GM18517 (cell line): Measurements from ENCODE around the gene CACNA1C.
"Not testable (repeated sequence)": the region's sequence is repeated elsewhere in the genome, so short reads cannot be mapped to it uniquely, and the experiment has no call there.

Source experiments
- ATAC-seq: cut with Tn5 transposase; IDR thresholded peaks from one replicate; pipeline ENCODE4 v1.9.1; 2021; ENCODE audit warnings: mild to moderate bottlenecking, moderate library complexity; ENCODE audit not compliant: unreplicated experiment

The CACNA1C gene

GRCh38 chr12:2691006-2691344 is 638.2 kb downstream of the CACNA1C start:
- ATAC-seq: no peak

GRCh38 chr12:2691345-2692071 is 638.7 kb downstream of the CACNA1C start:
- ATAC-seq: peak; percentile 60

GRCh38 chr12:2692080-2692479 is 639.3 kb downstream of the CACNA1C start:
- no peak for ATAC-seq

- ATAC-seq: no peak
Observed at GRCh38 chr12:2693244-2693860, 640.6 kb downstream of the CACNA1C start.

GRCh38 chr12:2693980-2694610 is 641.3 kb downstream of the CACNA1C start:
- ATAC-seq: no peak

GRCh38 chr12:2696136-2696535 is 643.3 kb downstream of the CACNA1C start:
- ATAC-seq: no peak

- no peak for ATAC-seq
Observed at GRCh38 chr12:2697057-2697800, 644.4 kb downstream of the CACNA1C start.

GRCh38 chr12:2698566-2698965 is 645.8 kb downstream of the CACNA1C start:
- ATAC-seq: no peak

GRCh38 chr12:2710701-2711100 is 657.9 kb downstream of the CACNA1C start:
- ATAC-seq: no peak

- no peak for ATAC-seq
Observed at GRCh38 chr12:2719392-2719791, 666.6 kb downstream of the CACNA1C start.

GRCh38 chr12:2722806-2723205 is 670.0 kb downstream of the CACNA1C start:
- no peak for ATAC-seq

- no peak for ATAC-seq
Observed at GRCh38 chr12:2732290-2732689, 679.5 kb downstream of the CACNA1C start.

GRCh38 chr12:2733493-2734355 is 680.9 kb downstream of the CACNA1C start:
- ATAC-seq: no peak

- ATAC-seq: no peak
Observed at GRCh38 chr12:2735432-2735831, 682.6 kb downstream of the CACNA1C start.

- ATAC-seq: no peak
Observed at GRCh38 chr12:2737656-2738241, 685.0 kb downstream of the CACNA1C start.

GRCh38 chr12:2739069-2739468 is 686.3 kb downstream of the CACNA1C start:
- ATAC-seq: no peak

GRCh38 chr12:2739832-2740641 is 687.2 kb downstream of the CACNA1C start:
- ATAC-seq: no peak

- ATAC-seq: not testable (repeated sequence)
Observed at GRCh38 chr12:2742037-2742436, 689.2 kb downstream of the CACNA1C start.

GRCh38 chr12:2743478-2743877 is 690.7 kb downstream of the CACNA1C start:
- no peak for ATAC-seq
